ENCODE data around the gene IFNL4.
A peak's percentile ranks its signal among the peaks of the same experiment; 100 is the strongest.
"Not testable (repeated sequence)": the region's sequence is repeated elsewhere in the genome, so short reads cannot be mapped to it uniquely, and the experiment has no call there.

Gene IFNL4

GRCh38 chr19:39248806-39249205, at the start of gene IFNL4:
TSS of gene IFNL4 (minus strand) at chr19:39248856.
- no peak for DNase-seq

- no peak for DNase-seq
Observed at GRCh38 chr19:39297931-39298634, 49.4 kb upstream of the IFNL4 start.

GRCh38 chr19:39296906-39297305, 48.2 kb upstream of the IFNL4 start:
- DNase-seq: no peak

- no peak for DNase-seq
Observed at GRCh38 chr19:39296055-39296645, 47.5 kb upstream of the IFNL4 start, which contains the start of gene IFNL1. TSS of gene IFNL1 (plus strand) at chr19:39296407. CDS start at chr19:39296422, 15 bp downstream.

- no peak for DNase-seq
Observed at GRCh38 chr19:39293394-39293793, 44.7 kb upstream of the IFNL4 start.

GRCh38 chr19:39284032-39284431, 35.4 kb upstream of the IFNL4 start:
- no peak for DNase-seq

- no peak for DNase-seq
Observed at GRCh38 chr19:39282021-39282420, 33.4 kb upstream of the IFNL4 start.

GRCh38 chr19:39277598-39277997, 28.9 kb upstream of the IFNL4 start:
- DNase-seq: no peak

- DNase-seq: no peak
Observed at GRCh38 chr19:39276740-39277139, 28.1 kb upstream of the IFNL4 start.

GRCh38 chr19:39275578-39275977, 26.9 kb upstream of the IFNL4 start:
- no peak for DNase-seq

GRCh38 chr19:39273859-39274258, 25.2 kb upstream of the IFNL4 start:
- not testable (repeated sequence) for DNase-seq

- DNase-seq: no peak
Observed at GRCh38 chr19:39270036-39270871, 21.6 kb upstream of the IFNL4 start.

GRCh38 chr19:39269369-39269768, 20.7 kb upstream of the IFNL4 start:
- DNase-seq: not testable (repeated sequence)

GRCh38 chr19:39268531-39269223, 20.0 kb upstream of the IFNL4 start:
- DNase-seq: not testable (repeated sequence)

GRCh38 chr19:39268085-39268484, 19.4 kb upstream of the IFNL4 start, which contains the start of gene IFNL2:
TSS of gene IFNL2 (plus strand) at chr19:39268396. CDS start at chr19:39268569, 173 bp downstream.
- DNase-seq: not testable (repeated sequence)

GRCh38 chr19:39265321-39265916, 16.8 kb upstream of the IFNL4 start:
- peak in 4 of 51 donors; percentile 3 to 13 (median 10) for DNase-seq

- peak in 3 of 51 donors; percentile 1 to 10 (median 9) for DNase-seq
Observed at GRCh38 chr19:39264306-39265290, 15.9 kb upstream of the IFNL4 start.

- DNase-seq: no peak
Observed at GRCh38 chr19:39263912-39264305, 15.3 kb upstream of the IFNL4 start.

- DNase-seq: no peak
Observed at GRCh38 chr19:39262496-39262895, 13.8 kb upstream of the IFNL4 start.

GRCh38 chr19:39261704-39262103, 13.0 kb upstream of the IFNL4 start:
- no peak for DNase-seq
